Ascending aorta (tissue), 2 donors: ENCODE results near the gene CHD9. TPM values are rescaled to one million over a fixed set of nuclear protein-coding genes. Genes with fewer than 3 reads are reported as not detected.

Source experiments
- DNase-seq, 2 donors: peaks; one replicate each; pipeline ENCODE4 v3.0.0-alpha.2; 2019; ENCODE audit warnings: low spot score in 2 of 2
- H3K27ac ChIP-seq, 2 donors: fragments of 200-600 bp; sonication (generic); one replicate each; pipeline ENCODE4 v1.5.1; 2016 to 2017; ENCODE audit warnings: mild to moderate bottlenecking in 1 of 2
- H3K27me3 ChIP-seq: fragments of 200-600 bp; sonication (generic); one replicate; pipeline ENCODE4 v1.5.1; 2017
- H3K36me3 ChIP-seq, 2 donors: fragments of 200-600 bp; sonication (generic); one replicate each; pipeline ENCODE4 v1.5.1; 2016
- H3K4me1 ChIP-seq, 2 donors: fragments of 200-600 bp; sonication (generic); one replicate each; pipeline ENCODE4 v1.5.1; 2016 to 2017; ENCODE audit warnings: mild to moderate bottlenecking in 1 of 2
- H3K4me3 ChIP-seq, 2 donors: fragments of 200-600 bp; sonication (generic); one replicate each; pipeline ENCODE4 v1.5.1; 2016 to 2017; ENCODE audit warnings: mild to moderate bottlenecking in 1 of 2
- H3K9me3 ChIP-seq, 2 donors: fragments of 200-600 bp; sonication (generic); one replicate each; pipeline ENCODE4 v1.5.1; 2016
- intact Hi-C: fragments of 100-400 bp; cut with DNase I; formaldehyde crosslinking; loops from one replicate; pipeline ENCODE4 v1.15.1; 2023
- total RNA-seq: library from RNA; depleted of rRNA; stranded (reverse); fragments of >200 nt; gene quantifications from one replicate; pipeline ENCODE4 v1.1.0, GENCODE V29; 2016
- TF ChIP-seq, protein P1 (sequence below), 3 experiments: fragments of 200-600 bp in 2 of 3; fragments of 450-650 bp in 1 of 3; sonication (generic) in 2 of 3; IDR thresholded peaks; one replicate each; pipeline ENCODE4 v1.5.1; 2016 to 2019; ENCODE audit warnings: antibody characterized with exemption in 3 of 3, mild to moderate bottlenecking in 1 of 3, moderate library complexity in 1 of 3

Gene CHD9
- total RNA-seq, 1 donor from 2014 or later, result 56.9 TPM

DNA sequence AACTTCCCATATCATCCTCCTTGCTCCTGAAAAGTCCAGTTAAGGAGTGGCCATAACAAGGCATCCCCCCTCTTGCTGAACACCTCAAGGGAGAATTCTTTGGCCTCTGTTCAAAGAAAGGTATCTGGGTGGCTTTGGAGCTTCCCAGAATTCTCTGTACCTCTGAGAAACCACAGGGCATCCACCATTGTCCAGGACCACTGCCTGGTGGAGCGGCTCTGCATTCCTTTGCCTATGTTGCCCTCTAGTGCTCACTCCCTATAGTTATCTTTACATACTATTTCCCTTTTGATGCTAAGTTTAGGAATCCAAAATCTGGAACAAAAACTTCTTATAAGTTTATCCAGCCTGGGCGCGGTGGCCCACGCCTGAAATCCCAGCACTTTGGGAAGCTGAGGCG, 32.4 kb upstream of the CHD9 start:
- no peaks in the 10 kb centered on the region for H3K9me3 ChIP-seq
- DNase-seq, result no peak
- H3K27me3 ChIP-seq, result no peaks in the 10 kb centered on the region
- TF ChIP-seq, protein P1, sequence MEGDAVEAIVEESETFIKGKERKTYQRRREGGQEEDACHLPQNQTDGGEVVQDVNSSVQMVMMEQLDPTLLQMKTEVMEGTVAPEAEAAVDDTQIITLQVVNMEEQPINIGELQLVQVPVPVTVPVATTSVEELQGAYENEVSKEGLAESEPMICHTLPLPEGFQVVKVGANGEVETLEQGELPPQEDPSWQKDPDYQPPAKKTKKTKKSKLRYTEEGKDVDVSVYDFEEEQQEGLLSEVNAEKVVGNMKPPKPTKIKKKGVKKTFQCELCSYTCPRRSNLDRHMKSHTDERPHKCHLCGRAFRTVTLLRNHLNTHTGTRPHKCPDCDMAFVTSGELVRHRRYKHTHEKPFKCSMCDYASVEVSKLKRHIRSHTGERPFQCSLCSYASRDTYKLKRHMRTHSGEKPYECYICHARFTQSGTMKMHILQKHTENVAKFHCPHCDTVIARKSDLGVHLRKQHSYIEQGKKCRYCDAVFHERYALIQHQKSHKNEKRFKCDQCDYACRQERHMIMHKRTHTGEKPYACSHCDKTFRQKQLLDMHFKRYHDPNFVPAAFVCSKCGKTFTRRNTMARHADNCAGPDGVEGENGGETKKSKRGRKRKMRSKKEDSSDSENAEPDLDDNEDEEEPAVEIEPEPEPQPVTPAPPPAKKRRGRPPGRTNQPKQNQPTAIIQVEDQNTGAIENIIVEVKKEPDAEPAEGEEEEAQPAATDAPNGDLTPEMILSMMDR (IDR thresholded peaks at IDR 0.05), result peak in 1 of 3 experiments; percentile 54
- no peak overlapping the region for H3K4me3 ChIP-seq
- intact Hi-C loops, result loop anchor here (2.0 kb wide), 1 partner anchor 832 kb away; no protein-coding TSS in a partner anchor
- H3K36me3 ChIP-seq, result no peaks in the 10 kb centered on the region
- no peak overlapping the region for H3K27ac ChIP-seq
- no peaks in the 10 kb centered on the region for H3K4me1 ChIP-seq

DNA sequence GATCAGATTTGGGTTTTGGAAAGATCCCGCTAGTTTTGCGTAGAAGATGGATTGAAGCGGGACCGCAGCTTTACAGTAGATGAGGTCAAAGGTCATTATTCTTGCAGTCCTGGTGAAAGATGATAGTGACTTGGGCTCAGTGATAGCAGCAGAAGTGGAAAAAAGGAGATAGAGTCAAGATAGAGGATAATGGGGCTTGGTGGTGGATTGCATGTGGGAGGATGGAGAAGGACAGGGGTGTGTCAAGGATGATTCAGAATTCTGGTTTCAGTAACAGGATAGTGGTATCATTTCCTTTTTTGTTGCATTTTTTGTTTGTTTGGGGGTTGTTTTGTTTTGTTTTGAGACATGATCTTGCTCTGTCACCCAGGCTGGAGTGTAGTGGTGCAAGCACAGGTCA, 30.7 kb upstream of the CHD9 start:
- no peaks in the 10 kb centered on the region for H3K36me3 ChIP-seq
- H3K9me3 ChIP-seq, result no peaks in the 10 kb centered on the region
- H3K27me3 ChIP-seq, result no peaks in the 10 kb centered on the region
- no peak overlapping the region for H3K4me3 ChIP-seq
- no peak overlapping the region for H3K27ac ChIP-seq
- intact Hi-C loops, result no loop called here
- TF ChIP-seq, protein P1 (IDR thresholded peaks at IDR 0.05), result no peak
- no peaks in the 10 kb centered on the region for H3K4me1 ChIP-seq
- DNase-seq, result no peak

DNA sequence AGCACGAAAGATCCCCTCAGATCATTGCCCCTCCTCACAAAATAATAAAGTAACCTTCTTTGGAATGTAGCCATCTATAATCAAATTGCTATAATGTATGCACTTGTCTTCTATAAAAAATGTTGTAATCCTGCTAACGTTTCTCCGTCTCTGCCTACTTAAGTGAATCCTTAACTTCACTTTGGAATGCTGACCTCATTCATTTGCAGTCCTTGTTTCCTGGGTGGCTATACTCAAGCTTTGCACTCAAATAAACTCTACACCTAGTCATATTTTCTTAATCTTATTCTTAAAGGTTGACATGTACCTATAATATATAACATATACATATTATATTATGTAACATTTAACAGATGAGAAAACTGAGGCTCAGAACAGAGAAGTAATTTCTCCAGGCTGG, 24.8 kb upstream of the CHD9 start:
- intact Hi-C loops, result no loop called here
- Histone ChIP-seq H3K36me3 (no peaks in the 10 kb centered on the region), H3K9me3 (no peaks in the 10 kb centered on the region), H3K27ac (no peak overlapping the region), H3K4me3 (no peak overlapping the region), H3K27me3 (no peaks in the 10 kb centered on the region), H3K4me1 (no peaks in the 10 kb centered on the region)
- TF ChIP-seq, protein P1 (IDR thresholded peaks at IDR 0.05), result no peak
- no peak for DNase-seq

DNA sequence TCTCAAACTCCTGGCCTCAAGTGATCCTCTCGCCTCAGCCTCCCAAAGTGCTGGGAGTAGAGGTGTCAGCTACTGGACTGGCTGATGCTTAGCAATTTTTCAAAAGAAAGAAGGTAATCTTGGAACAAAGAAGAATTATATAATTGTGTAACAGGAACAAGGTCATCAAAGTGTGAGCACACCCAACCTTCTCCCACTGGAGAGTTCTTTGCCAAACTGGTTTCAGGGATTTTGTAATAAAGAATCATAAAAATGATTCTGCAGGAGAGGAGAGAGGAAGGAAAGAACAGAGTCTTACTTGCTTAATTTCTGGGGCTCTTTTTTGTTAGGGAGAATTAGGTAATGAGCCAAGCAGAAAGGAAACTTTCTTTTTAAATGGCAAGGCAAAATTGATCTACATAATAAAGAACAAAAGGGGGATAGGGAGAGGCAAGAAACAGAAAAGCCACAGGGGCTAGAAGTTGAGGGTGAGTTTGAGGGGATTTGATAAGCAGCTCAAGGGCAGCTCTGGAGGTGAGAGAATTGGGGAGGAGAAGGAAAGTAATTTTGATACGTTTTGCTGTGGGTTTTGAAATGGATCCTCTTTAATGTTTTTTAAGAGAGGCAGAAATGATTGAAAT, 23.4 kb upstream of the CHD9 start:
- no peak for DNase-seq
- TF ChIP-seq, protein P1 (IDR thresholded peaks at IDR 0.05), result no peak
- H3K27me3 ChIP-seq, result no peaks in the 10 kb centered on the region
- intact Hi-C loops, result no loop called here
- H3K4me1 ChIP-seq, result no peaks in the 10 kb centered on the region
- no peak overlapping the region for H3K4me3 ChIP-seq
- no peak overlapping the region for H3K27ac ChIP-seq
- H3K36me3 ChIP-seq, result no peaks in the 10 kb centered on the region
- no peaks in the 10 kb centered on the region for H3K9me3 ChIP-seq

DNA sequence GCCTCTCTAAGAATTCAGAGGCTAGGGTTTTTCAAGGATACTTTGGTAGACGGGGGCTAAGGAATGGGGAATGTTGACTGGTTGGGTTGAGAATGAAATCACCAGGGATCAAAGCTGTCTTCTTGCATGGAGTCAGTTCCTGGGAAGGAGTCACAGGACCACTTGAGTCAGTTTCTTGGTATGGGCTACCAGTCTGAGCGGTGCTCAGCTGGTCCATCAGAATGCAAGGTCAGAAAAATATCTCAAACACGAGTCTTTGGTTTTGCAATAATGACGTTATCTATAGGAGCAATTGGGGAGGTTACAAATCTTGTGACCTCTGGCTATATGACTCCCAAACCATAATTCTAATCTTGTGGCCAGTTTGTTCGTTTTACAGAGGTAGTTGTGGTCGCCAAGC, 20.5 kb upstream of the CHD9 start:
- intact Hi-C loops, result no loop called here
- Histone ChIP-seq H3K27ac (no peak overlapping the region), H3K4me1 (no peaks in the 10 kb centered on the region), H3K27me3 (no peaks in the 10 kb centered on the region), H3K4me3 (no peak overlapping the region), H3K36me3 (no peaks in the 10 kb centered on the region), H3K9me3 (no peaks in the 10 kb centered on the region)
- DNase-seq, result no peak
- TF ChIP-seq, protein P1 (IDR thresholded peaks at IDR 0.05), result no peak
